Gastrocnemius medialis (tissue), 4 donors: Measurements from ENCODE around the gene PRKCE.

ENCODE experiments used
- POLR2A ChIP-seq, 2 donors: fragments of 450-650 bp; IDR thresholded peaks; one replicate each; pipeline ENCODE4 v1.6.1; 2017; ENCODE audit warnings: antibody characterized with exemption in 2 of 2, mild to moderate bottlenecking in 2 of 2, moderate library complexity in 2 of 2
- TF ChIP-seq, protein P1 (sequence below), 5 experiments: fragments of 450-650 bp in 3 of 5; fragments of 200-600 bp in 2 of 5; sonication (generic) in 2 of 5; IDR thresholded peaks in 4 of 5; conservative IDR thresholded peaks in 1 of 5; 1 replicate in 4 of 5; 2 replicates in 1 of 5; pipeline ENCODE4 v1.5.1; 2016 to 2019; ENCODE audit warnings: antibody characterized with exemption in 5 of 5, mild to moderate bottlenecking in 3 of 5, moderate library complexity in 3 of 5

- TF ChIP-seq, protein P1, sequence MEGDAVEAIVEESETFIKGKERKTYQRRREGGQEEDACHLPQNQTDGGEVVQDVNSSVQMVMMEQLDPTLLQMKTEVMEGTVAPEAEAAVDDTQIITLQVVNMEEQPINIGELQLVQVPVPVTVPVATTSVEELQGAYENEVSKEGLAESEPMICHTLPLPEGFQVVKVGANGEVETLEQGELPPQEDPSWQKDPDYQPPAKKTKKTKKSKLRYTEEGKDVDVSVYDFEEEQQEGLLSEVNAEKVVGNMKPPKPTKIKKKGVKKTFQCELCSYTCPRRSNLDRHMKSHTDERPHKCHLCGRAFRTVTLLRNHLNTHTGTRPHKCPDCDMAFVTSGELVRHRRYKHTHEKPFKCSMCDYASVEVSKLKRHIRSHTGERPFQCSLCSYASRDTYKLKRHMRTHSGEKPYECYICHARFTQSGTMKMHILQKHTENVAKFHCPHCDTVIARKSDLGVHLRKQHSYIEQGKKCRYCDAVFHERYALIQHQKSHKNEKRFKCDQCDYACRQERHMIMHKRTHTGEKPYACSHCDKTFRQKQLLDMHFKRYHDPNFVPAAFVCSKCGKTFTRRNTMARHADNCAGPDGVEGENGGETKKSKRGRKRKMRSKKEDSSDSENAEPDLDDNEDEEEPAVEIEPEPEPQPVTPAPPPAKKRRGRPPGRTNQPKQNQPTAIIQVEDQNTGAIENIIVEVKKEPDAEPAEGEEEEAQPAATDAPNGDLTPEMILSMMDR (IDR thresholded peaks at IDR 0.05 in 4 of 5, conservative IDR thresholded peaks at IDR 0.05 in 1 of 5), result no peak
- TF ChIP-seq POLR2A (IDR thresholded peaks at IDR 0.05), result no peak
These were observed 17.6 kb downstream of the PRKCE start for GRCh38 chr2:45669032-45669486.
